Measurements from ENCODE around the gene CPZ.

CPZ gene

GRCh38 chr4:8595237-8596087 lies 2.9 kb downstream of the CPZ start:
- no peak for DNase-seq
- Histone ChIP-seq H2BK5ac (ENCODE audit: low read depth, low read length, poor library complexity) (peak overlapping the region; percentile 29), H3K9ac (ENCODE audit: low read length) (peak overlapping the region; percentile 4), H2AK5ac (ENCODE audit: low read length) (peak overlapping the region; percentile 80), H3K4me3 (ENCODE audit: low read depth, low read length) (no peak overlapping the region), H3K79me1 (ENCODE audit: low read length) (peaks cover 27% of the 10 kb centered on the region), H3K18ac (ENCODE audit: low read length) (peak overlapping the region; percentile 65), H3K36me3 (ENCODE audit: control insufficient read depth in 1 of 2, insufficient read depth in 2 of 2, low read length in 2 of 2) (peaks cover 40 to 45% of the 10 kb centered on the region in 2 experiments), H3K4me2 (ENCODE audit: low read length) (no peak overlapping the region), H4K8ac (ENCODE audit: low read depth, low read length) (no peak overlapping the region), H4K91ac (ENCODE audit: low read depth, low read length) (peak overlapping the region; percentile 48), H3K4me1 (ENCODE audit: control insufficient read depth in 1 of 2, insufficient read depth in 2 of 2, low read length in 2 of 2) (peaks cover 24 to 42% of the 10 kb centered on the region in 2 experiments), H2BK12ac (ENCODE audit: low read length) (peak overlapping the region; percentile 19), H2BK120ac (ENCODE audit: insufficient read depth, low read length, poor library complexity) (no peak overlapping the region), H3K27ac (ENCODE audit: low read depth, low read length) (no peak overlapping the region), H3K9me3 (ENCODE audit: insufficient read depth, low read depth, low read length) (no peaks in the 10 kb centered on the region), H2AFZ (ENCODE audit: insufficient read depth, low read length, poor library complexity) (no peak overlapping the region), H4K12ac (ENCODE audit: low read depth, low read length) (no peak overlapping the region), H3K23ac (ENCODE audit: low read length) (no peak overlapping the region), H3K14ac (ENCODE audit: low read length) (peak overlapping the region; percentile 47), H3K27me3 (ENCODE audit: insufficient read depth, low read length) (no peaks in the 10 kb centered on the region), H3K4ac (ENCODE audit: low read depth, low read length) (peak overlapping the region; percentile 39), H3K79me2 (ENCODE audit: control insufficient read depth, insufficient read depth, low read length, poor library complexity) (peaks cover 9% of the 10 kb centered on the region)
- no CpG with 5 or more reads among the region's 16 CpGs for WGBS (ENCODE audit: extremely low coverage, insufficient coverage, insufficient read length)

DNA sequence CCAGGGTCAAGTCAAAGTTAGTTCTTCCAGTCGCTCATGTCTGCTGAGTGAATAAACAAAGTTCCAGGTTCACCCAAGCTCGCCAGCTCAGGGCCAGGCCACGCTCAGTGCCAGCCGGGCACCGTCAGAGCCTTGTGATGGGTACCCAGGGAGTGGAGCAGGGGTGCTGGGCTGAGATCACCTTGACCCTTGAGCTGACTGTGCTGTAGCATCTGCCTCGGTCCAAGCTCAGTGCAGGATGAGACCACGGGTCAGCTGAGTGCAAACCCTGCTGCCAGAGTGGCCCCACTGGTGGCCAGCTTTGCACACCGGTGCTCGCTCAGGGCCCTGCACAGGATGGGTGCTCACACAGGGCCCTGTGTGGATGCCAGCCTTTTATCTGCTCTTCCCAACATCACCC lies 4.3 kb downstream of the CPZ start:
- no peak overlapping the region for H3K4me3 ChIP-seq (ENCODE audit: low read depth, low read length)
- peak overlapping the region; percentile 4 for H4K91ac ChIP-seq (ENCODE audit: low read depth, low read length)
- H3K9me3 ChIP-seq (ENCODE audit: insufficient read depth, low read depth, low read length), result no peaks in the 10 kb centered on the region
- no peak overlapping the region for H3K4me2 ChIP-seq (ENCODE audit: low read length)
- no CpG with 5 or more reads among the region's 9 CpGs for WGBS (ENCODE audit: extremely low coverage, insufficient coverage, insufficient read length)
- no peak overlapping the region for H4K12ac ChIP-seq (ENCODE audit: low read depth, low read length)
- peak overlapping the region; percentile 19 for H3K14ac ChIP-seq (ENCODE audit: low read length)
- no peak overlapping the region for H2AFZ ChIP-seq (ENCODE audit: insufficient read depth, low read length, poor library complexity)
- no peak overlapping the region for H2BK120ac ChIP-seq (ENCODE audit: insufficient read depth, low read length, poor library complexity)
- no peaks in the 10 kb centered on the region for H3K27me3 ChIP-seq (ENCODE audit: insufficient read depth, low read length)
- H3K36me3 ChIP-seq (ENCODE audit: control insufficient read depth in 1 of 2, insufficient read depth in 2 of 2, low read length in 2 of 2), result peaks cover 54 to 59% of the 10 kb centered on the region in 2 experiments
- H4K8ac ChIP-seq (ENCODE audit: low read depth, low read length), result no peak overlapping the region
- no peak overlapping the region for H3K23ac ChIP-seq (ENCODE audit: low read length)
- no peak overlapping the region for H2BK12ac ChIP-seq (ENCODE audit: low read length)
- H2BK5ac ChIP-seq (ENCODE audit: low read depth, low read length, poor library complexity), result peak overlapping the region; percentile 11
- peak overlapping the region; percentile 5 for H2AK5ac ChIP-seq (ENCODE audit: low read length)
- peak overlapping the region; percentile 10 for H3K4ac ChIP-seq (ENCODE audit: low read depth, low read length)
- peaks cover 24 to 38% of the 10 kb centered on the region in 2 experiments for H3K4me1 ChIP-seq (ENCODE audit: control insufficient read depth in 1 of 2, insufficient read depth in 2 of 2, low read length in 2 of 2)
- H3K9ac ChIP-seq (ENCODE audit: low read length), result no peak overlapping the region
- peaks cover 9% of the 10 kb centered on the region for H3K79me2 ChIP-seq (ENCODE audit: control insufficient read depth, insufficient read depth, low read length, poor library complexity)
- peak overlapping the region; percentile 7 for H3K18ac ChIP-seq (ENCODE audit: low read length)
- no peak for DNase-seq
- H3K79me1 ChIP-seq (ENCODE audit: low read length), result peaks cover 25% of the 10 kb centered on the region
- no peak overlapping the region for H3K27ac ChIP-seq (ENCODE audit: low read depth, low read length)

DNA sequence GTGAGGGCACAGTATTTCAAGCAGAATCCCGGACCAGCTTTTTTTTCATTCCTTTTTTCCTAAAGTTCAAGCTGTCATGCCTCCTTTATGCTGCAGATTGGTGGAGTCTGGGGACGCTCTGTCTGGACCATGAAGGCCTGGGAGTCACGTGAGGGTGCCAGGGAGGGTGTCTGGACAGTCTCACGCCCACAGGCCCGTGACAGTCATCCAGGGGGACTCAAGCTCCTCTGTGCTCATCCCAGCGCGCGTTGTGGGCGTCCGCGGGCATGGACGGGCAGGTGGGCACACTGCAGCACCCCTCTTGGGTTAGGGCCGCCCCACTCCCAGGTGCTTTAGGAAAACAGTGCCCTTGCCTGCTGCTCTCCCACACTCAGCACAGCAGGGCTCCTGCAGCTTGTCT lies 4.8 kb downstream of the CPZ start:
- no peak overlapping the region for H2BK12ac ChIP-seq (ENCODE audit: low read length)
- H3K9ac ChIP-seq (ENCODE audit: low read length), result no peak overlapping the region
- H2AK5ac ChIP-seq (ENCODE audit: low read length), result no peak overlapping the region
- no peak overlapping the region for H4K8ac ChIP-seq (ENCODE audit: low read depth, low read length)
- no peak overlapping the region for H3K14ac ChIP-seq (ENCODE audit: low read length)
- H3K79me1 ChIP-seq (ENCODE audit: low read length), result peaks cover 23% of the 10 kb centered on the region
- no peak overlapping the region for H3K18ac ChIP-seq (ENCODE audit: low read length)
- no peak overlapping the region for H3K4ac ChIP-seq (ENCODE audit: low read depth, low read length)
- no peak overlapping the region for H3K4me3 ChIP-seq (ENCODE audit: low read depth, low read length)
- H3K4me1 ChIP-seq (ENCODE audit: control insufficient read depth in 1 of 2, insufficient read depth in 2 of 2, low read length in 2 of 2), result peaks cover 24 to 36% of the 10 kb centered on the region in 2 experiments
- no peak overlapping the region for H2BK120ac ChIP-seq (ENCODE audit: insufficient read depth, low read length, poor library complexity)
- no peak overlapping the region for H2AFZ ChIP-seq (ENCODE audit: insufficient read depth, low read length, poor library complexity)
- H3K9me3 ChIP-seq (ENCODE audit: insufficient read depth, low read depth, low read length), result no peaks in the 10 kb centered on the region
- H3K36me3 ChIP-seq (ENCODE audit: control insufficient read depth in 1 of 2, insufficient read depth in 2 of 2, low read length in 2 of 2), result peaks cover 59 to 62% of the 10 kb centered on the region in 2 experiments
- no peaks in the 10 kb centered on the region for H3K27me3 ChIP-seq (ENCODE audit: insufficient read depth, low read length)
- peaks cover 9% of the 10 kb centered on the region for H3K79me2 ChIP-seq (ENCODE audit: control insufficient read depth, insufficient read depth, low read length, poor library complexity)
- no peak overlapping the region for H3K27ac ChIP-seq (ENCODE audit: low read depth, low read length)
- H3K23ac ChIP-seq (ENCODE audit: low read length), result no peak overlapping the region
- no peak overlapping the region for H4K12ac ChIP-seq (ENCODE audit: low read depth, low read length)
- H2BK5ac ChIP-seq (ENCODE audit: low read depth, low read length, poor library complexity), result no peak overlapping the region
- no peak overlapping the region for H3K4me2 ChIP-seq (ENCODE audit: low read length)
- no peak overlapping the region for H4K91ac ChIP-seq (ENCODE audit: low read depth, low read length)
- WGBS (ENCODE audit: extremely low coverage, insufficient coverage, insufficient read length), result no CpG with 5 or more reads among the region's 13 CpGs
- DNase-seq, result no peak

DNA sequence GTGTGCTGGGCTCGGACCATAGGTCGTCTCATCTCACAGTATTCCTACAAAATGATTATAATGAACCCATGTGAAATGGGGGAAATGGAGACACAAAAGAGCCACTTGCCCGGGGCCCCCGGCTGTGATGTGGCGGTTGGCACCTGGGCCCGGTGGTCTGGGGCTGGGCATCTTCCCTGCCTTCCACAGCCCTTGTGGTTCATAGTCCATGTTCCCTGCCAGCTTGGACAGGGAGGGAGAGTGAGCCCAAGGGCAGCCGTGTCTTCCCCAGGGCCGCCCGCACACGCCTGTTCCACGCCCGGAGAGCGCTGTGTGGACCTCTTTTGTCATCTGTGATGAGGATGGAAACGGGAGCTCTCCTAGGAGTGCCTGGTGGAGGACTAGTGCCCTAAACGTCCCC lies 5.2 kb downstream of the CPZ start:
- WGBS (ENCODE audit: extremely low coverage, insufficient coverage, insufficient read length), result no CpG with 5 or more reads among the region's 15 CpGs
- no peak overlapping the region for H3K23ac ChIP-seq (ENCODE audit: low read length)
- no peak overlapping the region for H3K9ac ChIP-seq (ENCODE audit: low read length)
- DNase-seq, result no peak
- peaks cover 61 to 65% of the 10 kb centered on the region in 2 experiments for H3K36me3 ChIP-seq (ENCODE audit: control insufficient read depth in 1 of 2, insufficient read depth in 2 of 2, low read length in 2 of 2)
- no peak overlapping the region for H4K12ac ChIP-seq (ENCODE audit: low read depth, low read length)
- H2AK5ac ChIP-seq (ENCODE audit: low read length), result peak overlapping the region; percentile 24
- H2BK12ac ChIP-seq (ENCODE audit: low read length), result no peak overlapping the region
- no peak overlapping the region for H3K4ac ChIP-seq (ENCODE audit: low read depth, low read length)
- no peak overlapping the region for H3K4me2 ChIP-seq (ENCODE audit: low read length)
- H2BK5ac ChIP-seq (ENCODE audit: low read depth, low read length, poor library complexity), result no peak overlapping the region
- H3K27me3 ChIP-seq (ENCODE audit: insufficient read depth, low read length), result no peaks in the 10 kb centered on the region
- no peaks in the 10 kb centered on the region for H3K9me3 ChIP-seq (ENCODE audit: insufficient read depth, low read depth, low read length)
- no peak overlapping the region for H2BK120ac ChIP-seq (ENCODE audit: insufficient read depth, low read length, poor library complexity)
- no peak overlapping the region for H3K27ac ChIP-seq (ENCODE audit: low read depth, low read length)
- H2AFZ ChIP-seq (ENCODE audit: insufficient read depth, low read length, poor library complexity), result no peak overlapping the region
- H3K4me1 ChIP-seq (ENCODE audit: control insufficient read depth in 1 of 2, insufficient read depth in 2 of 2, low read length in 2 of 2), result peaks cover 24 to 35% of the 10 kb centered on the region in 2 experiments
- H4K8ac ChIP-seq (ENCODE audit: low read depth, low read length), result no peak overlapping the region
- peaks cover 9% of the 10 kb centered on the region for H3K79me2 ChIP-seq (ENCODE audit: control insufficient read depth, insufficient read depth, low read length, poor library complexity)
- H3K4me3 ChIP-seq (ENCODE audit: low read depth, low read length), result no peak overlapping the region
- H3K14ac ChIP-seq (ENCODE audit: low read length), result no peak overlapping the region
- H4K91ac ChIP-seq (ENCODE audit: low read depth, low read length), result peak overlapping the region; percentile 40
- peaks cover 19% of the 10 kb centered on the region for H3K79me1 ChIP-seq (ENCODE audit: low read length)
- H3K18ac ChIP-seq (ENCODE audit: low read length), result peak overlapping the region; percentile 26

Data from trophoblast cell (in vitro differentiated cells and primary cell).